GM21381 (cell line): ENCODE measurements around the gene WIPF2.
"Not testable (repeated sequence)": the region's sequence is repeated elsewhere in the genome, so short reads cannot be mapped to it uniquely, and the experiment has no call there.

Source experiments
- ATAC-seq: cut with Tn5 transposase; IDR thresholded peaks from one replicate; pipeline ENCODE4 v1.9.1; 2021; ENCODE audit warnings: mild to moderate bottlenecking, moderate library complexity; ENCODE audit not compliant: unreplicated experiment

WIPF2 gene

DNA sequence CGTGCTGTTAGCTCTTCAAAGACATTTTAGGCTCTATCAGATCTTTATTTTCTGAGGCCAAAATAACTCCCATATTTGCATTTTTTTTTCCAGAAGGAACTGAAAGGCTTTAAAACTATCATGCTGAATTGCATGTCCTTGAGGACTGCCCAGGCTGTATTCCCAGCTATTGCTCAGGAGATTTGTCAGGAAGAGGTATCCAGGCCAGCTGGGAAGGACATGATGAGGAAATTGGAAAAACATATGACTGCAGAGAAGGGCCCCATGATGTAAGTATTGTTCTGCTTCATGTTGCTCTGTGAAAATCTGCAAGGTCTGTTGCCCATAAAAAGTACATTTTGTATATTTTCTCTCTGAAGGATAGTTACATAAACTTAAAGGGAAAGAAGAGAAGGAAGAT is 74.3 kb downstream of the WIPF2 start:
- no peak for ATAC-seq

DNA sequence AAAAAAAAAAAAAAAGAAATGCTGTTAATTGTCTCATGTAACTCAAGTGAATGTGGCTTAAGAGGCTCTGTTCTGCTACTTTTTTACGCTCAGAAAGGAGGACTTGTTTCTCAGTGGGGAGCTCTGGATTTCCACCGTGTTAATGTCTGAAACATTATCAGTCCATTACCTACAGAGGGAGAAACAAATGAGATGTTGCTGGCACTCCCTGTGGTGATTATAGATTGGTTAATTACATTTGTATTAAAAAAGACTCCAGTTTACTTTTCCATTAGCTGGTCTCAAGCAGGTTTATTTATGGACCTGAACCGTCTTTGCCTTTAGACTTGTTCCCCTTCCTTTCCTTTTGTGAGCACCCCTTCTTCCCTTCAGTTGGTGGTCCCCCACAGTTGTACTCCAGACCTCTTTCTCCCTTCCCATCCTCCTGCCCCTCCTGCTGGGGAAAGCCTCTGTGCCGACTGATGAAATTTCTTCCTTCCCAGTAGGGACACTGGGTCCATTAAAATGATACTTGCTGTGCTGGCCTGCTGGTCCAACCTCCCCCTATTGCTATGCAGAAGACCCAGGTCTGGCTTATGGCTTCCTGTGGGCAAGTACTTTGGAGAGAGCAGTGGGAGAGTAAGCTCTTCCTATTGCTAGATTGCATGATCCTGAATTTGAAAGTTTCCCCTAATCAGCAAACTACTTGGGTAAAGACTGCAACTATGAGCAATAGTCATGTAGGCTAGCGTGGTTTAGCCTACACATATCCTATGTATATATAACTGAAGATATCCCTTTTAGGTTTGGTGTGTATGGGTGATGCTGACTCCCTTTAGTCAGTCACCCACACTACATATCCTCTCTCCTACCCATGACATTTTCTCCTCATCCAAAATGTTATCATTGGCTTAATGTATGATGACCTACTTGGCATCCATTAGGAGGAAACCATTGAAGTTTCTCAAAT is 76.7 kb downstream of the WIPF2 start:
- ATAC-seq, result no peak

DNA sequence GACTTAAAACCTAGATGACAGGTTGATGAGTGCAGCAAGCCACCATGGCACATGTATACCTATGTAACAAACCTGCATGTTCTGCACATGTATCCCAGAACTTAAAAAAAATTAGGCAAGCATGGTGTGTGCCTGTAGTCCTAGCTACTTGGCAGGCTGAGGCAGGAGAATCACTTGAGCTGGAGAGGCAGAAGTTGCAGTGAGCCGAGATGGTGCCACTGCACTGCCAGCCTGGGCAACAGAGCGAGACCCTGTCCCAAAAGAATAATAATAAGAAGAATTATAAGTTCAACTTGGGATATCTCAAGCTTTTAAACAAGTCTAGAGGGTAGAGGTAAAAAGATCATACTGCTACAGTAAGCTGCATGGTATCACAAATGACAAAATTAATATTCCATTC is 78.4 kb downstream of the WIPF2 start:
- no peak for ATAC-seq

- no peak for ATAC-seq
These were observed 79.6 kb downstream of the WIPF2 start for GRCh38 chr17:40298726-40299125.

DNA sequence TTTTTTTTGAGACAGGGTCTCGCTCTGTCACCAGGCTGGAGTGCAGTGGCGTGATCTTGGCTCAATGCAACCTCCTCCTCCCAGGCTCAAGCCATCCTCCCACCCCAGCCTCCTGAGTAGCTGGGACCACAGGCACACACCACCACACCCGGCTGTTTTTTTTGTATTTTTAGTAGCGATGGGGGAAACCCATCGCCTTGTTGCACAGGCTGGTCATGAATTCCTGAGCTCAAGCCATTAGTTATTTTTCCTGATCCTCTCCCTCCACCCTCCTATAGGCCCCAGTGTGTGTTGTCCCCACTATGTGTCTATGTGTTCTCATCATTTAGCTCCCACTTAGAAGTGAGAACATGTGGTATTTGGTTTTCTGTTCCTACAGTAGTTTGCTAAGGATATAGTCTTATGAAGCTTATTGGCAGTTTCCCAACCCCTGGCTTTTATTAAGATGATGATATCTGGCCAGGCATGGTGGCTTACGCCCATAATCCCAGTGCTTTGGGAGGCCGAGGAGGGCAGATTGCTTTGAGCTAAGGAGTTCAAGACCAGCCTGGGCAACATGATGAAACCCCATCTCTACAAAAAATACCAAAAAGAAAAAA is 80.2 kb downstream of the WIPF2 start:
- not testable (repeated sequence) for ATAC-seq

DNA sequence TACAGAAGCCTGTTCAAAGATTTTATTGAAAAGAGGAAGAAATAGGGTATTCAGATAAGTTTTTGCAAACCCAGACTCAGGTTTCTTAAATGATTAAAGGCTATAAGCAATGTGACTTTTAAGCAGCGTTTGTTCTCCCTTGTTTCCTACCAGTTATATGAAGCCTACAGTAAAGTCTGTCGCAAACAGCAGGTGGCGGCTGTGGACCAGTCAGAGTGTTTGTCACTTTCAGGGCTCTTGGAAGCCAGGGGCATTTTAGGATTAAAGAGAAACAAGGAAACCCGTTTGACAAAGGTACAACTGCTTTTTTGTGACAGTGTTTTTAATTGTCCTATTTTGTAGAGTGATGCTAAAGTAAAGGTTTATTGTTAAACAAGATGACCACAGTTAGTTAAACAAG is 82.2 kb downstream of the WIPF2 start:
- ATAC-seq, result no peak

DNA sequence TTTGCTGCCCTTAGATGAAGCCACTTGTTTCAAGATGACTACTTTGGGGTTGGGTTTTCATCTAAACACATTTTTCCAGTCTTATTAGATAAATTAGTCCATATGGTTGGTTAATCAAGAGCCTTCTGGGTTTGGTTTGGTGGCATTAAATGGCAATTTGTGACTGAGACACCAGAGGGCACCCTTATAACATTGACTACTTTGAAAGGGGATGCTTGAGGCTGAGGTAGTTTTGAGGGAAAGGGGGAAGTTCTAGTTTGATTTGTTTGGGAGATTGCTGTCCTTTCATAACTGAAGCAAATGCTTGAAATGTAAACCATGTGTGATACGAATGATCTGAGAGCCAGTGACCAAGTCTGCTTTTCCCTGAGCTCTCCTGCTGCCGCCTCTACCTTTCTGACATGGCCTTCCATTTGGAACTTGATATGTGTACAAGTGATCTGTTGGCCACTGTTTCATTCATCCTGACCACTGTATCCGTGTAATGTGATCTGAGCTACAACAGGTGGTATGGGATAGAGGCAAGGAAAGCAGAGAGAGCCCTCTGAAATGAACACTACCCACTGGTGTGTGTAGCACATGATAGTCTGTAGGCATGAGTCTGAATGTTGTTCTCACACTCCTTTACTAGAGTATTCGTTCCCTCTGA is 84.0 kb downstream of the WIPF2 start:
- ATAC-seq, result no peak

GRCh38 chr17:40303708-40304551 is 84.8 kb downstream of the WIPF2 start:
- ATAC-seq, result no peak

DNA sequence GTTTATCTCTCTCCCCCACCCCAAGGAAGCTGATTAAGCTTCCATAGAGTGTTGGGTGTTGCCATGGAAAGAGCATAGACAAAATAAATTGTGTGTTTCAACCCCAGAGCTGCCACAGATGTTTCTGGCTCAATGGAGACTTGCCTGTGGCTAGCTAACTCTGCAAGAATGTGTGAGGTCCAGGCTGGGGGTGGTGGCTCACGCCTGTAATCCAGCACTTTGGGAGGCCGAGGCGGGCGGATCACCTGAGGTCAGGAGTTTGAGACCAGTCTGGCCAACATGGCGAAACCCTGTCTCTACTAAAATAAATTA is 85.4 kb downstream of the WIPF2 start:
- not testable (repeated sequence) for ATAC-seq

DNA sequence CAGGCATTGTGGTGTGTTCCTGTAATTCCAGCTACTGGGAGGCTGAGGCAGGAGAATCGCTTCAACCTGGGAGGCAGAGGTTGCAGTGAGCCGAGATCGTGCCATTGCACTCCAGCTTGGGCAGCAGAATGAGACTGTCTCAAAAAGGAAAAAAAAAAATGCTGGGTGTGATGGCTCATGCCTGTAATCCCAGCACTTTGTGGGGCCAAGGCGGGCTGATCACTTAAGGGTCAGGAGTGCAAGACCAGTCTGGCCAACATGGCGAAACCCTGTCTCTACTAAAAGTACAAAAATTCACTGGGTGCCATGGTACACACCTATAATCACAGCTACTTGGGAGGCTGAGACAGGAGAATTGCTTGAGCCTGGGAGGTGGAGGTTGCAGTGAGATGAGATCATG is 85.8 kb downstream of the WIPF2 start:
- ATAC-seq, result not testable (repeated sequence)

GRCh38 chr17:40306395-40306794 is 87.3 kb downstream of the WIPF2 start:
- no peak for ATAC-seq

DNA sequence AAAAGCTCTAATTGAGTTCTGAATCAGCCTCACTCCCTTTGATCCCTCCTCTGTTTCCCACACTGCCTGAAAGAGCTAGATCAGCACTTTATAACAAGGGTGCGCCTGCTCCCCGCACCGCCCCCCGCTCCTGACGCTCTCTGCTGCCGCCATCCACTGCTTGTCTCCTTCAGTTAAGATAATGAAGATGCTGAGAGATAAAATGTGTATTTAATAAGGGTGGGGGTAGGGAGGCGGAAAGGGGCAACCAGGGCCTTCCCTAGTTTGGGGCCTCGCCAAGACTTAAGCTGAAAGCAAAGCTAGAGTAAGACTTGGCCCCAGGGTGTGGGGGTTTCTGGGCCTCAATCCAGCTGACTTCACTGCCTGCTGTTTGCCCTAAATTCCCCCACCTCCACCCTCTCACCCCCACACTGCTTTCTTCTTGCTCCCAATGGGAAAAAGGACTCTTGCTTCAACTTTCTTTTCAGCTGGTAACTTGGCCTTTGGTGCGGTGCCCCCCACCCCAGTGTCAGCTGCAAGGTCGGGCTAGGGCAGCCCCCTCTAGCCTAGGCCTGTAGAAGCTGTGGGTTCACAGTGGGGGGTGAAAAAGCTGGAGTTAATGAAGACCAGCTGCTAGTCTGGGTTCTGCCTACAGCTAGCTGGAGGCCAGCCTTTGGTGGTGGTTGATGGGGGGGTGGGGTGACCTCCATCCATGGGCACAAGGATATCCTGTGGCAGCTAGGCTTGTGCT is 88.1 kb downstream of the WIPF2 start:
- no peak for ATAC-seq

GRCh38 chr17:40307740-40308239 is 88.7 kb downstream of the WIPF2 start:
- no peak for ATAC-seq

DNA sequence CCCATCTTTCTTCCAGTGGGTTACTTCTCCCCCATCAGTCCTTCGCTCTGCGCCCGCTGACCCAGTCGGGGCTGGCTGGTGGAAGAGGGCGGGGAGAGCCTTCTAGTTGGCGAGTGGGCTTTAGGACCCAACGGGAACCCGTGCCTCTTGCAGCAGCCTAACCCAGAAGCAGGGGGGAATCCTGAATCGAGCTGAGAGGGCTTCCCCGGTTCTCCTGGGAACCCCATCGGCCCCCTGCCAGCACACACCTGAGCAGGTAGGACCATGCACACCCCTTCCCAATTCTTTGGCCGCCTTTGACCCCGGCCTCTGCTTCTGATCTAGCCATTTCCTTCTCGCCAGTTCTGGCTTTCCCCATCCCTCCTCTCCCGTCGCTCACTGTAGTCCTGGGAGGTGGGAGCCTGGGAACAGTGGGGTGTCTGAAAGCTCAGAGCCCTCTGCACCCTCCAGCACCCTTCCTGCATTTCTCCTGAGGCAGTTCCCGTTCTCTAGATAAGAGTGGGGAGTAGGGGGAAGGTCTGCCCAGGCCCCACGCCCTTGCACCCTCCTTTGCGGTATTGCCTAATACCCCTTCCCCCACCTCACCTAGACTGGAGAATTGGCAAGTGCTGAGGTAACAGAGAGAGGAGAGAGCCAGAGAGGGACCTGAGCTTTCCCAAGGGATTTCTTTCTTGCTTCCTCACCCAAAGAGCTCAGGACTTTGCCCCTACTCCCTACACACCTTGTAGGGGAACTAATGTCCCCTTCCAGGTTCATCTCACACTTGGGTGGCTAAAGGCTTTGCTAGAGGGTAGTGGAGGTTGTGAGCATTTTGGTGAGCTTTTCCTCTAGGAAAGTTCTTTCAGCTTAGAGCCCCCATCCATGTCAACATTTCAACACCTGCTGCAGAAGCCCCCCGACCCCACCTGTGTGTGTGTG is 90.2 kb downstream of the WIPF2 start, which contains the start of gene RARA:
Gene RARA (plus strand): TSS at position 150 of the 918 bp plus-strand sequence. CDS start 22,039 bp downstream, outside the sequence.
- no peak for ATAC-seq

DNA sequence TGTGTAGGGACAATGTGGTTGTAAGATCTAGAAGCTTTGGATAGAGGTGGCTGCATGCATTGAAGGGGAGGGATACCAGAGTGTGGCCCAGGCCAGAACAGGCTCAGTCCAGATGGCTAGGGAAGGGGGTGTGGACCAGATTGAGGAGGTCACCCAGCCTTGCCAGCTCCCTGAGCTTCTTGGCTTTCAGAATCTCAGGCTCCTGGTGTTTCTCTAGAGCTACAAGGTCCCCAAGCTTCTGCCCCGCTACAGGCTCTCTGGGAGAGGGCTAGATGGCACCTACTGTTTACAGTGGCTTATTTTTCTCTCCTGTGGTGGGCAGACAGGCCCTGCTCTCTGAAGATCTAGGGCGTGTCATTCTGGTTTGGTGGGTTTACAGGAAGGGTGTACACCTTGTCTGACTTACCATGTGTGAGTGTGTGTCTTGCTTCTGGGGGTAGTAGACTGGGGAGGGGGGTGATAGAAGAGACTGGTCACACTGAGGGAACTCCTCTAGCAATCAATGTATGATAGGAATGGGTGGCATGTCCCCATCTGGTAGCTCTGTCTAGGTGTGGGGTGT is 90.9 kb downstream of the WIPF2 start:
- no peak for ATAC-seq

DNA sequence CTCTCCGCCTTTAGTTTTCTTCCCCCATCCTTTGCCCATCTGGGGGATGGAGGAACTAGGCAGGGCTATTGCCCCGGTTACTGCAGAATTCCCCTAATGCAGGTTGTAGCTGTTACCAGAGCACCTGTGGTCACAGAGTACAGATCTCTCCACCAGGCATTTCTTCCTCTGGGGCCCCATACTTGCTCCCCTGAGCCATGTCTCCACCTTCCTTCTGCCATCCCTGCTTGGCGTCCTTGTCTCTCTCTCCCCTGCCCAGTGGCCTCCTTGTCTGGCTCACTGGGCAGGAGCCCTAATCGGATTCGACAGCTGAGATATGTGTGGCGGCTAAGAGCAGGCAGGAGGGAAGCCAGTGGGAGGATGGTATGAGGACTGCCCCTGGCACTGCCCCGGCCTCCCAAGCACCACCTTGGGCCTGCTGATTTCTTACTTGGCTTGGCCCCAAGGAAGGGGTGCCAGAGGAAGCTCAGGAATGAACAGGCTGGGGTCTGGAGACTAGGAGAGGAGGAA is 91.8 kb downstream of the WIPF2 start:
- ATAC-seq, result no peak

- ATAC-seq, result no peak
These were observed 92.5 kb downstream of the WIPF2 start for GRCh38 chr17:40311575-40311974.

DNA sequence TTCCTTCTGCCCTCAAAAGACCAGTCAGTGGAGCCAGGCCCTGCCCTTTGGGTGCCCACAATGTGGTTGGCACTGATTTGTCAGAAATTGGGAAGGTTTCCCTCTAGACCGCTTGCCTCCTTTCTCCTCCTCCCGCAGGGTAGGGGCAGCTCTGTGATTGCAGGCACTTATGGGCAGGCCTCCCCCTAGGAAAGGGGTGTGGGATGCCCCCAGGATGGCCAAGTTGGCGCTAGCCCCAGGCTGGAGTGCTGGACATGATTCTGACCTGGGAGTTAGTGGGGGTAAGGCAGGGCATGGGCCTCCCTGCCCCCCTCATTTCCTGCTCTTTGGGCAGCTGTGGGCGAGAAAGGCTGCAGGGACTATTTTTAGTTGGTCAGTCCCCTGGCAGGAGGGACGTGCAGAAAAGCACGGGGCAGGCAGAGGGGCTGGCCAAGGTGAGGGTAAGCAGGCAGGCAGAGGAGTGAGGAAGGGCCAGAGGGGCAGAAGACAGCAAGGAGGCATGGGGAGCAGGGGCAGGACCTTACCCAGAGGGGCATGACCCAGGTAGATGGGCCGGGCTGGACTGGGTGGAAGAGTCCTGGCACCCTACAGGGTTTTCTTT is 93.1 kb downstream of the WIPF2 start:
- ATAC-seq, result peak; percentile 36
